ENCODE results near the gene MYL1.

MYL1 gene

DNA sequence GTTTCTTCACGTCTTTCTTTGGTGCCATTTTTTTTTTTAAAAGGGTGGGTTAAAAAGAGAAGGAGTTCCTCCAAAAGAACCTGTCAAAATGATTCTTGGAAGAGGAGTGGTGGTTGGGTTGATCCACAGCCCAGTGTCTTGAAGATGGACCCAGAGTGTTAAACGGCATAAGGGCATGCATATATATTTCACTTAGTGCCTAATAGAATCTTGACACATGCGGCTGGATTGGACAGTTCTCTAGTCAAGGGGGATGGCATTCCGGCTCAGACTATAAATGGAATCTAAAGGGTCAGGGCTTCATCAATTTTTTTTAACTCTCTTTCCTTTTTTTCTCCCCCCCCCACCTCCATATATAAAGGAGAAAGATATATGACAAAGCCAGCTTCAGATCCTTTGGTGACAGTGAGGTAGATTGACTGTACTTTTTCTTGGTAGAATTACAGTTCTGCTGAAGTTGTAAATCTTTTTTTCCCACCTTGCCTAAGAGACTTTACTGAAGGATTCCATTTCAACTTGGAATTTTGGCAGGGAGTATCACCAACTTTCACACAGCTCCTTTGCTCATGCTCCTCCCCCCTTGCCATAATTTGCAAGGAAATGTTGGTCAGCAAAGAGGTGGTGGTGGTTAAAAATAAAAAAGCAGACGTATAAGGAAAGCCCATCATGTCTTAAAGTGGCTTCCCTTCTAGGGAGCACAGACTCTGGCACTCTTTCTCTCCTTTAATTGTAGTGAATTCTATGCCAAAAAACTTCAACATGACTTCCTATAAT is at the start of gene MYL1:
MYL1 (minus strand) TSS at position 160 of the 774 bp plus-strand sequence; CDS start at position 28, 132 bp downstream.
- no peak for DNase-seq (ENCODE audit: low read depth in 2 of 3, low spot score in 2 of 3)

DNA sequence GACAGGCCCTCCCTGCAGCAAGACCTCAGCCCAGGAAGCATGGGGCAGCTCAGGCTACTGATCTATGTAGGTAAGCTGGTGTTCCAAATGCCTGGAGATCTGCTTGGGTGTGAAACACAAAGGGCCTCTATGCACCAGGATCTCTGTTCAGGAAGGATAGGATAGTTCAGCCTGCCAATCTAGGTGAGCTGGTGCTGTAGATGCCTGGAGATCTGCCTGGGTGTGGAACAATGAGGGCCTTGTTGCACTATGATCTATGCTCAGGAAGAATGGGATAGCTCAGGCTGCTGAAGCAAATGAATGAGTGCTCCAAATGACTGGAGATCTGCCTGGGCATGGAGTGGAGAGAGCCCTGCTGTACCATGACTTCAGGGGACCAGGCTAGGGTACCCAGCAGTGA is 48.9 kb upstream of the MYL1 start:
- no peak for DNase-seq (ENCODE audit: low read depth in 2 of 3, low spot score in 2 of 3)

DNA sequence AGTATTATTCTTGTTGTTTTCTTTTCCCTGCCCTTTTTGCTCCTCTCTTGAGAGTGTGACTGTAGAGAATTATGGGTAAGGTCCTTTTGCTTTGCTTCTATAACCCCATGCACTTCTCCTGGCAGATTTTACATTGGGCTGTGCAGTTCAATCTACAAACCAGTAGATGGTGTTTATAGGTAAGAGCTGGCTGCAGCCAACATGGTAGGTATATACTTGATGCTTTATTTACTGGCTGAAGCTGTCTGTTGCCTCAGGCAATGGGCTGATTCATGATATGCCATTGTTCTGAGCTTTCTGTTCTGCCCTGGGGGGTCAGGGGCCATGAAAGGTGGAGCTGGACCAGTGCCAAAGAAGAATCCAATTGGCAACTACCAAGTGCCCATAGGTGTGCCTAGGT is 48.3 kb upstream of the MYL1 start:
- no peak for DNase-seq (ENCODE audit: low read depth in 2 of 3, low spot score in 2 of 3)

DNA sequence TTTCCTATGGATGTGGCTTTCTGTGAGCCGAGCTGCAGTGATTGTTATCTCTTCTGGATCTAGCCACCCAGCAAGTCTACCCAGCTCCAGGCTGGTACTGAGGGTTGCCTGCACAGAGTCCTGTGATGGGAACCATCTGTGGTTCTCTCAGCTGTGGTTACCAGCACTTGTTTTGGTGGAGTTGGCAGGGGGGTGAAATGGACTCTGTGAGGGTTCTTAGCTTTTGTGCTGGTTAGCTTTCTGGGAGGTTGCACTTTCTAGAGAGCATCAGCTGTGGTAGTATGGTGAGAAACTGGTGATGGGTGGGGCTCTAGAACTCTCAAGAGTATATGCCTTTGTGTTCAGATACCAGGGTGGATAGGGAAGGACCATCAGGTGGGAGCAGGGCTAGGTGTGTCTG is 45.4 kb upstream of the MYL1 start:
- no peak for DNase-seq (ENCODE audit: low read depth in 2 of 3, low spot score in 2 of 3)

DNA sequence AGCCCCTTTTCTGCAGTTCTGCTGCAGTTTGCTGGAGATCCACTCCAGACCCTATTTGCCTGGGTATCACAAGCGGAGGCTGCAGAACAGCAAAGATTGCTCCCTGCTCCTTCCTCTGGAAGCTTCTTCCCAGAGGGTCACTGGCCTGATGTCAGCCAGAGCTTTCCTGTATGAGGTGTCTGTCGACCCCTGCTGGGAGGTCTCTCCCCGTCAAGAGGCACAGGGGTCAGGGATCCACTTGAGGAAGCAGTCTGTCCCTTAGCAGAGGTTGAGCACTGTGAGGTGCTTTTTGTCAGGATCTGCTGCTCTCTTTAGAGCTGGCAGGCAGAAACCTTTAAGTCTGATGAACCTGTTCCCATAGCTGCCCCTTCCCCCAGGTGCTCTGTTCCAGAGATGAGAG is 42.0 kb upstream of the MYL1 start:
- no peak for DNase-seq (ENCODE audit: low read depth in 2 of 3, low spot score in 2 of 3)

DNA sequence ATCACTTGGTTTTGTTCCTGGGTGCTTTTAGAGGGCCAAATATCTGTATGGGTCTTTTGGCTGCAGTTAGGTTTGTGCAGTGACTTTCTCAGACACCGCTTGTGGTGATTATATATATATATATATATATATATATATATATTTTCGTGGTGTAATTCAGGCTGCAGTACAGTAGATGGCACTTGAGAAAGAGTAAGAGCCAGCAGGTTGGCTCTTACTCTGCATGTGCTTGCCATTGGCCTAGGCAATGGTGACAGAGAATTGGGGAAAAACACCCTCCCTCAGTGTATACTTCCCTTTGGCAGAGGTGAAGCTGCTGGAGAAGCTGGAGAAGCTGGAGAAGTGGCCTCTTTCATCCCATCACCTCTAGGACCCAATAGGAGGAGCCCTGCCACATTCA is 22.2 kb upstream of the MYL1 start:
- DNase-seq (ENCODE audit: low read depth in 2 of 3, low spot score in 2 of 3): no peak

DNA sequence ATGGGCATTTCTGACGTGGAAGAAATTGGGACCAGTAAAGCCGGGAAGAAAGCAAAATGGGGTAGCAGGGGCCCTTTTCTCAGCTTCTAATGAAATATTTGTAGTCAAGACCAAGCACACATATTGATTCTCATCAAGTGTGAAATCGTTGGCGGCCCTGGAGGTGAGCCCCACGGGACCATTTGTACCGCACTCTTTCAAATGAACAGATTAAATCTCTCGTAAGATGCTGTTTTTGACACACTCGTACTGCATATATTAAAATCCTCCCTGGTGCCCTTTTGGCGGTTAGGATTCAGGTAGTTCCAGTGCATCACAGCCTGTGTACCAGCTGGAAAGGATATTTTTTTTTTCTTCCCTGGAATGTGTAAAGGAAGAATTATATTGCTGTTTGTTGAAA is 9.9 kb upstream of the MYL1 start:
- no peak for DNase-seq (ENCODE audit: low read depth in 2 of 3, low spot score in 2 of 3)

DNA sequence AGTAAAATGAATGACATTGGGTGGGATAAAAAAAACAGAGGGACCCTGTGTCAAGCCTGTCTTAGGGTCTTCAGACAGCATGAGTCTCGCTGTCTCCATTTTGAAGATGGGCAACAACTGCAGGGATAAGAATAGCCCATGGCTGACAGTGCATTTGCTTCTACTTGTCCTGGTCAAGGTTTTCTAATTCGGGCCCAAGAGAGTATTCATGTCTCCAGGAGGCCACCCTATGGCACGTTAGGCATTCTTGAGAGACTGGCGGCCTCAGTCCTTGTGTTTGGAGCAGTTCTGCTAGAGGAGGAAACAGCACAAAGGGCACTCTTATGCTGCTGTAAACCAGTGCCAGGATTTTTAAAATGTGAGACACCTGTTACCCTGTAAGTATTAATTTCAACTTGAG is 9.5 kb upstream of the MYL1 start:
- no peak for DNase-seq (ENCODE audit: low read depth in 2 of 3, low spot score in 2 of 3)

DNA sequence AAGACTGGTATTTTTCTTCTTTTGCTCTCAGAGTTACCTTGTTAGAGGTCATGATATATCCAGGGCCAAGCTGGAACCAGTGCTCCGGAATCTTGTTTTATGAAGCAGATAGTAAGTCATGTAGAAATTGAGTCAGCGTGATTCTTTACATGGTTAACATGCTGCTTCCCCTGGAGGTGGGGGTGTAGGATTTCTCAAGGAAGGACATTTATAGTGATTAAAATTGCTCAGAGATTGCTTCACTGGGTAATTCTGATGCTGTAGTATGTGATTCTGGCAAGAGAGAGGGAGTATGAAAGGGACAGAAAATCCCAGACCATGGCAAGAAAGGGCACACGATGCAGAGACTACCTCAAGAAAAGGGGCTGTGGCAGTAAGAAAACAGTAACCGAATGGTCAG is 8.0 kb upstream of the MYL1 start:
- DNase-seq (ENCODE audit: low read depth in 2 of 3, low spot score in 2 of 3): no peak

DNA sequence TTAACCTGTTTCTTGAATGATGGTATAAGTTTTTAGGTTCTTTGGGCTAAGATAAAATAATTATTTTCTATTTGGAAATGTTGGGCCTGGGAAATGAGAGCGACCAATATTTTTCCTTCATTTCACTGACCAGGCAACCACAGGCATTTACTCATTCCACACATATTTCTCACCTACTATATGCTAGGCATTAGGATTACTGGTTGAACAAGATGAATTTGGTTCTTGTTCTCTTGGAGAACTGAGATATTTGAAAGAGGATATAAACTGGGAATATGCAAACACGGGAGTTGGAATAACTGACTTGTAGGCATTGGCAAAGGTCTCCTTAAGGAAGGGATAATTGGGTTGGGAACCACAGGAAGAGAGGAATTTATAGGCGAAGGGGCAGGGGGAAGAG is 3.9 kb upstream of the MYL1 start:
- DNase-seq (ENCODE audit: low read depth in 2 of 3, low spot score in 2 of 3): no peak

DNA sequence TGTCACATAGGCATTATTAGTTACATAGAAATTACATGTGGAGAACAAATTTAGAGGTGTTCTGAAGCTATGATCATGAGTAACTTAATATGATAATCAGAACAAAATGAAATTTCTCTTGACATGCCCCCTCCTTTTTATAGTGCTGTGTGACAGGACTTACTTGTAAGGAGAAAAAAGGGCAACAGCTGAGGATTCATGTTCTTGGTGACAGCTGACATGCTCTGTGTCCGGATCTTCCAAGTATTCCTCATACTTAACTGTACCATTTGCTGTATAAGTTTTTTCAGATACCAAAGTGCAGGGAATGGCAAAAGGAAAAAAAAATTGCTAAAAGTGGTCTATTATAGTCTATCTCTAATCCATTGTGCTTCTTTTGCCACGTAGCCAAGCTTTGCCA is 3.5 kb upstream of the MYL1 start:
- DNase-seq (ENCODE audit: low read depth in 2 of 3, low spot score in 2 of 3): no peak

DNA sequence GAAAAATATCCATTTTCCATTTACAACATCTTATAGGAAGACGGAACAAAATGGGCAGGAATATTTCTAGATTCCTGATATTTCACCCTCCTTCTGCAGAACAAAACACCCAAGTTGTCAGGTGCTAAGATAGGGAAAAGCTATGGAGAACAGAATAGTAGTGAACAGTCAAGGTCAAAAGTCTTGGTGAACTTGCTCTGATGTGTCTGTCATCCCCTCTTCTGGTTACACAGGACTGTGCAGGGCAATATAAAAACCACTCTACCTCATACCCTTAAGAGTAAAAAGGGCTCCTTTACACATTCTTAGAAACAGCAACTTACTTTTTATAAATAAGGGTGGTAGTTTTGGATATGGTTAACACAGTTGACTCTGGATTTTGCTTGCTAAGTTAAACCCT is 4.4 kb downstream of the MYL1 start:
- DNase-seq (ENCODE audit: low read depth in 2 of 3, low spot score in 2 of 3): no peak

DNA sequence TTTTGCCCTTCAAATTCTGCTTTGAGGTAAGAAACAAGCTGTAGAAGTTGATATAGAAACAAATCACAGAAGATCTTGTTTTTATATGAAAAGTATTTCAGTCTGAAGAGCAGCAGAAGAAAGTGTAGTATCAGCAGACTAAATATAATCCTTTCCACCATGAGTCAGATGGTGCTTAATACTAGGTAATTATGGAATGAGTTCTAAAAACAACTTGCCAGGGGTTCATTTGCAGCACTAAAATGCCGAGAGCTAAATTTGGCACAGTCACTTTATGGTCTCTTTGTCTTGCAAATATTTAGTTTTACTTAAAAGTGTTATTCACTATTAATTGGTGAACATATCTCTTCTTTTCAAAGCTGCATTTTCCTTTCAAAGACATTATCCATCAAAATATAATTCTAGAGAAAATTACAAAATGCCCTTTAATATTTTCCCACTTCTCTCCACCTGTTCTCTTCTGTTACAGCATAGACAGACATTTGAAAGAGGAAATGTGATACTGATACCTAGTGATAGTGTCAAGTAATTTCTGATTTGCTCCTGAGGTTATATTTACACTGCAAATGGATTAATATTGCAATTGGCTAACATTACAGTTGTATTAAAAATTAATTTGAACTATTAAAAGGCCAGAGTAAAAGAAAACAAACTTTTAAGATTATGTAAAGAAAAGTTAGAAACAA is 5.3 kb downstream of the MYL1 start:
- no peak for DNase-seq (ENCODE audit: low read depth in 2 of 3, low spot score in 2 of 3)

DNA sequence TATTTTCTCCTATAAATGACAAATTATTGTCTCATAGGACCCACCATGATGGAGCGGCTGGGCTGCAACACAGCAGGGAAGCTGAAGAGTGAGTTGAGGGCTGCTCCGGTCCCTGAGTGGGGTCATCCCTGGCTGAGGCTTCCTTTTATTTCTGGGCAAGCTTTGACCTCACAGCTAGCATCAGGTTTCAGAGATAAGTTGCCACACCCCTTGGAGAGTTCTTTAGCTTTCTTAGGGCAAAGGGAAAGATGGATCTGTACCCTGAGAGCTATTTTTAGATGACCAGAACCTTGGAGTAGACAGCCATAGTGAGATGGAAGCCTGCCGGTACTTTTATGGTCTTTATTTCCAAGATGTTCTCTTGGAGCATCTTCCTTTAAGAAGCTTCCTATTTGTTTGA is 11.5 kb downstream of the MYL1 start:
- DNase-seq (ENCODE audit: low read depth in 2 of 3, low spot score in 2 of 3): no peak

DNA sequence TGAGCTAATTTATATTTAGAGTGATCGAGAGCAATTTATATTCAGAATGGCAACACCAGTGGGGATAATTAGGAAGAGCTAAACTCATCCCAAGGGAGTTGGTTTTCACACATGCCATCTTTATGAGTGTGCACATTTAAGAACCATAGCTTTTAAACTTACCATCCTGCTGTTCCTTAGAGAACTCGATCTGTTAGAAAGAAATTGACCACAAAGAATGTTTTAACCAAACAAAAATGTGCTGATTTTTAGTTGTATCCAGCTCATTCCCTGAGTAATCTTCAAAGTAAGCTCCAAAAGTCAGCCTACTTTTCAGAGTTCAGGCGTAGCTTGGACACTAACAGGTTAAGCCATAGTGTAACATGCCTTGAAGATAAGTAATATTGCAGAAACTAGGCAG is 12.6 kb downstream of the MYL1 start:
- no peak for DNase-seq (ENCODE audit: low read depth in 2 of 3, low spot score in 2 of 3)

DNA sequence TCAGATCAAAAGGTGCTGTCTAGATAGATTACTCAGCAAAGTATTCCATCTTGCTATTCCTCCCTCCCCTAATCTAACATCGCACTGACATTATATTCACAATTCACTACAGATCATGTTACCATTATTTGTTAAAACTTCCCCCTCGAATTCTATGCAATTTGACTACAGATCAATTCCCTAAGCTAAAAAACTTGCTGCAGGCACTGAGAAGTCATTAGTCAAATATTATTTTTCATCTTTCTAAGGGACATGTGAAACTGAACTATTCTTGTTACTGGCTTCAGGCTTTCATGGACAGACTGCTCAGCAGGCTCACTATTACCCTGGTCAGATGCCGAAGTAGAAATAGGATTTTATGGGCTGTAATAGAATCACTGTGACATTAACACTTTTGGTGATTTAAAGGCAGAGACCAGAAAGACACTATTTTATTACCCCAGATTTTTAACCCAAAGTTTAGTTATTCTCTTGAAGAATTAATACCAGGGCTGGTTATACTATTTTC is 15.1 kb downstream of the MYL1 start:
- DNase-seq (ENCODE audit: low read depth in 2 of 3, low spot score in 2 of 3): no peak

DNA sequence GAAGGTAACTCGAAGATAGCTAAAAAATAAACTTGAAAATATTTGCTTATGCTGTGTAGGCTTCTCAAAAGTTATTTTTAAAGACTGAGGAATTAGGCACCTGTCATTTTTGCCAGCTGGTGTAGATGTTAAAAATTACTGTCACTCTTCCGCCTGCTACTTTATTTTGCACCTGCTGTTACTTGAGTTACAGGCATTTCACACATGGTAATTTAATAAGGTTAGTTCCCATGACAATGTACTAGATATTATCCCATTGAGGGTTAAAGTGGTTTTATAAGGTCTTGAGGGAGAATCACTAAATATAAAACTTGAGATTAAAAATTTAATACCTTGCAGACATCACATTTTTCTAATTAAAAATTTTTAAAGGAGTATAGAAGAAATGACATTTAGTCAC is 26.6 kb downstream of the MYL1 start:
- no peak for DNase-seq (ENCODE audit: low read depth in 2 of 3, low spot score in 2 of 3)

DNA sequence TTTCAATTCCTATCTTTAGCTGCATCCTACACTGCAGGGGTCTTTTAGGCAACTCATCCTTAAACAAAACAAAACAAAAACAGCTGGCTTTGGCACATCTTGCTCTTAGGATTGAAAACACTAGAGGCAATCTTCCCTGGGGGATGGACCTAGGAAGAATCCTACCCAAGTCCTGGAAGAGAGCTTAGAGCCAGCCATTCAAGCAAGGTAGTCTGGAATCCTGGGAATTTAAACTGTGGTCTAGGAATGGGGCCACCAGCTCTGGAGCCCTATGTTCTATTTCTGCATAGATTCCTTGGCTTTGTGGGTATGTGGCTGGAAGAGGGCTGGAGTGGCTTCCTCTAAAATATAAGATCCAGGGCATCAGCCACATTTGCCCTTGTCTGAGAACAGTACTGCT is 27.7 kb downstream of the MYL1 start:
- no peak for DNase-seq (ENCODE audit: low read depth in 2 of 3, low spot score in 2 of 3)

DNA sequence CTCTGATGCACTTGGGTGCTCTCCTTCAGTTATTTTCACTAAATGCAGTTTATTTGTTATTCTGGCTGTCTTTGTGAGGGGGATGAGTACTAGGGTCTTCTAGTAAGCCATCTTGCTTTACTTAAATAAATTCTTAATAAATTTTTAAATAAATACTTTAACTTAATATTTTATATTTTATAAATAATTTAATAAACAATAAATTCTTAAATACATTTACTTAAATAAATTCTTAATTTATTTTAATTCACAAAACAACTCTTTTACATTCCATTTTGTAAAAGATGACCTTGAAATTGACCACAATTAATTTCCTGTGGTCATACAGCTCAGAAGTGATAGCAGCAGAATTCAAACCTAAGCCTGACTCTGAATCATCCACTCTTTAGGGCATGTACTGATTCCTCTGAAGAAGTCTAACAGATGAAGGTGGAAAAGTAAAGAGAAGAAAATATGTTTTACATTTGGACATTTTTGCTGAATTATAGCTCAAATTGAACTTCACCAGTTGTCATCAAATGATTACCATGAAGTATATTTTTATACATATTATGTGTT is 28.8 kb downstream of the MYL1 start:
- no peak for DNase-seq (ENCODE audit: low read depth in 2 of 3, low spot score in 2 of 3)

DNA sequence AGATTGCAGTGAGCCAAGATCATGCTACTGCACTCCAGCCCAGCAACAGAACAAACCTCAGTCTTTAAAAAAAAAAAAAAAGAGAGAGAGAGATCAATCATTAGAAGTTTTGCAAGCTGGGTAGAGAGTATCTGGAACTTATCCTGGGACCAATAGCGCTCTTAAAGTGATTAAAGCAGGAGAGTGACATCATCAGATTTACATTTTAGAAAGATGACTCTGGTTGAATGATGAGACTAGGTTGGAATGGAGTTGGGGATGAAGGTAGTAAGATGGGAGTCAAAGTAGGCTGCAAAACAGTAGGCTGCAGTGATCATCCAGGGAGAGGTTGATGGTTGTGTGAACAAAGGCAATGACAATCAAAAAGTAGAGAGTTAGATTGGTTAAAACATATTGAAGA is 37.8 kb downstream of the MYL1 start:
- DNase-seq (ENCODE audit: low read depth in 2 of 3, low spot score in 2 of 3): no peak

DNA sequence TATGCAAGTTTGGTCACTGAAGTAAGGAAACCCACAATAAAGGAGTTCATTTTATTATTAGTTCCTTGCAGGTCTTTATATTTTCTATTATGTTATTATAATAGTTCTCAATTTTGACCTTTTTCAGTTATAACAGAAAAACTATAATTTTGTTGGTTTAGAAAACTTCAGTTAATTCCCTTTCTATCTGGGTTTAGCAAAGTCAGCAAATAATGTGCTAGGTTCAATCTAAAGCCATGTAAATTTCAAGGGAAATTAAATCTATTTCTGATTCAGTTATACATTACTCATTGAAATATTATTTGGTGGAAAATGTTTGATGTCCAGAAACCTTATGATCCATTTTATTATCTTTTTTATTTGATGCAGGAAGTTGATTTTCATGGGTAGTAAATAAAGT is 43.7 kb downstream of the MYL1 start:
- no peak for DNase-seq (ENCODE audit: low read depth in 2 of 3, low spot score in 2 of 3)

DNA sequence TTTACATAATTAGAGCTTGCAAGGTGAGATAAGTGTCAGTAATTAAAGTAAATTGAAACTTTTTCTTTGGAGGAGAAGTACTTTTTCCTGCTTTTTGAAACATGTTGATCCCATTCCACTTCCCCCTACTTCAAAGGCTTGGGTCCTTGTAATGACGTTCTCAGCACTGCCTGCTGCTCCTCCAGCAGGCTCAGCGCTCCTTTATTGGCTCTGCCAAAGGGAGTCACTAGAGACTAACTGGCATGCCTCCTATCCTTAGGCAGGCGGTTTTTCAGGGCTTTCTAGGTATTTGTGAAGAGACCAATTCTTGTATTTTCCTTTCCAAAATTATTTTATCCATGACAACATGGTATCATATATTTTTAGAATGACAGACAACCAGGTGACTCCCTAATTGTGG is 45.8 kb downstream of the MYL1 start:
- no peak for DNase-seq (ENCODE audit: low read depth in 2 of 3, low spot score in 2 of 3)

Measured in activated CD8-positive, alpha-beta memory T cell treated with anti-CD3 and anti-CD28 coated beads for 48 hours (primary cell).